ENCODE results near the gene MAP3K10.

DNA sequence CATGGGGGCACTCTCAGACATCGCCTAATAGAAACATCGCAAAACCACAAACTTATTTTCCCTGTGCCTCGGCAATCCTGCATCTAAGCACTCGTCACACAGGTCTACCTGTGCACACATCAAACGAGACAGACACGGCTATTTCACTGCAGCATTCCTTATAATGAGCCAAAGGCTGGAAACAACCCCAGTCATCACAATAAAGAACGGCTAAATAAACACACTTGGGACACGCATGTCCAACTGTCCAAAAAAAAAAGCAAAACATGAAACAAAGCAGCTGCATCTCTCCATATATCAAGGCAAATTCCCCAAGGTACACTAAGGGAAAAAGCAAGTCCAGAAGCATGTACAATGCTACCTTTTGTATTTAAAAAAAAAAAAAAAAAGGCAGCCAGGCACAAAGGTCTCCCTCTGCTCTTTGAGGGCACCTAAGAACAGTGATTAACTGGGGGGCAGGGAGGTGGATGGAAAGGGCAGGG, 62.4 kb downstream of the MAP3K10 start:
- TF ChIP-seq, protein P1, sequence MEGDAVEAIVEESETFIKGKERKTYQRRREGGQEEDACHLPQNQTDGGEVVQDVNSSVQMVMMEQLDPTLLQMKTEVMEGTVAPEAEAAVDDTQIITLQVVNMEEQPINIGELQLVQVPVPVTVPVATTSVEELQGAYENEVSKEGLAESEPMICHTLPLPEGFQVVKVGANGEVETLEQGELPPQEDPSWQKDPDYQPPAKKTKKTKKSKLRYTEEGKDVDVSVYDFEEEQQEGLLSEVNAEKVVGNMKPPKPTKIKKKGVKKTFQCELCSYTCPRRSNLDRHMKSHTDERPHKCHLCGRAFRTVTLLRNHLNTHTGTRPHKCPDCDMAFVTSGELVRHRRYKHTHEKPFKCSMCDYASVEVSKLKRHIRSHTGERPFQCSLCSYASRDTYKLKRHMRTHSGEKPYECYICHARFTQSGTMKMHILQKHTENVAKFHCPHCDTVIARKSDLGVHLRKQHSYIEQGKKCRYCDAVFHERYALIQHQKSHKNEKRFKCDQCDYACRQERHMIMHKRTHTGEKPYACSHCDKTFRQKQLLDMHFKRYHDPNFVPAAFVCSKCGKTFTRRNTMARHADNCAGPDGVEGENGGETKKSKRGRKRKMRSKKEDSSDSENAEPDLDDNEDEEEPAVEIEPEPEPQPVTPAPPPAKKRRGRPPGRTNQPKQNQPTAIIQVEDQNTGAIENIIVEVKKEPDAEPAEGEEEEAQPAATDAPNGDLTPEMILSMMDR (IDR thresholded peaks at IDR 0.05; ENCODE audit: low read depth, low read length), result no peak
- no peak for TF ChIP-seq POLR2A (IDR thresholded peaks at IDR 0.05; ENCODE audit: extremely low read depth, insufficient read length)
- TF ChIP-seq MYC (IDR thresholded peaks at IDR 0.05; ENCODE audit: low read depth, low read length), result no peak
- TF ChIP-seq, protein P2, sequence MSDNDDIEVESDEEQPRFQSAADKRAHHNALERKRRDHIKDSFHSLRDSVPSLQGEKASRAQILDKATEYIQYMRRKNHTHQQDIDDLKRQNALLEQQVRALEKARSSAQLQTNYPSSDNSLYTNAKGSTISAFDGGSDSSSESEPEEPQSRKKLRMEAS (IDR thresholded peaks at IDR 0.05; ENCODE audit: low read depth, low read length), result no peak

Data from NB4 (cell line).